22Rv1 (cell line): ENCODE data around the gene GNPNAT1.

Experiments used
- H3K27ac ChIP-seq: fragments of 450-650 bp; 2 replicates; pipeline ENCODE4 v1.5.1; 2017
- CTCF ChIP-seq: fragments of 450-650 bp; IDR thresholded peaks from 2 replicates; pipeline ENCODE4 v1.5.1; 2017; ENCODE audit warnings: mild to moderate bottlenecking
- ZFX ChIP-seq: fragments of 450-650 bp; IDR thresholded peaks from 2 replicates; pipeline ENCODE4 v1.6.1; 2017; ENCODE audit warnings: antibody characterized with exemption, borderline replicate concordance

Gene GNPNAT1

GRCh38 chr14:52802597-52802996 lies 11.2 kb upstream of the GNPNAT1 start:
- no peak overlapping the region for H3K27ac ChIP-seq
- TF ChIP-seq ZFX (no peak), CTCF (no peak)

- H3K27ac ChIP-seq: no peak overlapping the region
- TF ChIP-seq CTCF: no peak
- TF ChIP-seq ZFX: no peak
Measured at GRCh38 chr14:52801014-52801712, 9.8 kb upstream of the GNPNAT1 start.

GRCh38 chr14:52798826-52799225 lies 7.4 kb upstream of the GNPNAT1 start:
- no peak overlapping the region for H3K27ac ChIP-seq
- no peak for TF ChIP-seq CTCF
- TF ChIP-seq ZFX: no peak

GRCh38 chr14:52797653-52798052 lies 6.2 kb upstream of the GNPNAT1 start:
- TF ChIP-seq ZFX (no peak), CTCF (no peak)

GRCh38 chr14:52793061-52793460 lies 1.7 kb upstream of the GNPNAT1 start:
- no peak overlapping the region for H3K27ac ChIP-seq
- TF ChIP-seq CTCF: no peak
- no peak for TF ChIP-seq ZFX

More at GRCh38 chr14:52797653-52798052, 6.2 kb upstream of the GNPNAT1 start:
- no peak overlapping the region for H3K27ac ChIP-seq

GRCh38 chr14:52792097-52792415 lies 649 bp upstream of the GNPNAT1 start:
- no peak for TF ChIP-seq CTCF
- no peak for TF ChIP-seq ZFX
- peak overlapping the region; percentile 94 for H3K27ac ChIP-seq

GRCh38 chr14:52790756-52791222 lies 618 bp downstream of the GNPNAT1 start:
- peak overlapping the region; percentile 94 for H3K27ac ChIP-seq
- TF ChIP-seq ZFX (no peak), CTCF (no peak)
